Endothelial cell of umbilical vein (primary cell): ENCODE data around the gene P2RY11. TPM values are rescaled to one million over a fixed set of nuclear protein-coding genes. Genes with fewer than 3 reads are reported as not detected.

Experiments
- BruUV-seq: library from RNA; stranded (reverse); fragments of 400-500 nt; replicated peaks from 2 replicates; lab custom pipeline; 2021; lab: Mats Ljungman, UMichigan
- CTCF ChIA-PET: fragments of 300-600, 350-600 bp; sonication (Branson Sonifier 250); formaldehyde crosslinking; loops from one replicate; lab custom pipeline; 2021; ENCODE audit warnings: antibody characterized with exemption, inconsistent platforms; lab: Charles Lee
- POLR2A ChIA-PET: fragments of 300-600, 350-600 bp; sonication (Branson Sonifier 250); formaldehyde crosslinking; loops from one replicate; lab custom pipeline; 2021; ENCODE audit warnings: antibody characterized with exemption, inconsistent platforms; lab: Charles Lee
- DNase-seq: peaks from one replicate; pipeline ENCODE4 v3.0.0-alpha.2; 2011; ENCODE audit warnings: low read depth, low spot score
- FAIRE-seq: peaks from 2 replicates; lab custom pipeline; 2011; peaks lifted over from hg19 to GRCh38; lab: Jason Lieb, UNC
- H2AFZ ChIP-seq: 2 replicates; pipeline ENCODE4 v1.6.0; 2012; ENCODE audit warnings: low read depth, low read length, control low read depth, inconsistent platforms
- H3K27ac ChIP-seq: 2 replicates; pipeline ENCODE4 v1.5.1; 2011; ENCODE audit warnings: low read depth, mild to moderate bottlenecking, control low read depth, low read length, moderate library complexity; ENCODE audit not compliant: insufficient read depth
- H3K27me3 ChIP-seq, 2 experiments: 2 replicates each; pipeline versions ENCODE4 v1.6.0 to v1.6.1; 2011; ENCODE audit warnings: low read length in 2 of 2, mixed read lengths in 1 of 2; ENCODE audit not compliant: control insufficient read depth in 2 of 2, insufficient read depth in 2 of 2
- H3K36me3 ChIP-seq, 2 experiments: 2 replicates in 1 of 2; 3 replicates in 1 of 2; pipeline ENCODE4 v1.5.1; 2011; ENCODE audit warnings: low read length in 2 of 2, mild to moderate bottlenecking in 1 of 2, moderate library complexity in 1 of 2; ENCODE audit not compliant: control insufficient read depth in 2 of 2, insufficient read depth in 2 of 2; ENCODE audit errors: extremely low read depth in 1 of 2
- H3K4me1 ChIP-seq: 3 replicates; pipeline ENCODE4 v1.5.1; 2011; ENCODE audit warnings: mild to moderate bottlenecking, low read length; ENCODE audit not compliant: control insufficient read depth, insufficient read depth; ENCODE audit errors: extremely low read depth
- H3K4me2 ChIP-seq: 2 replicates; pipeline ENCODE4 v1.6.1; 2011; ENCODE audit warnings: low read length, control low read depth, mixed read lengths; ENCODE audit not compliant: insufficient read depth
- H3K4me3 ChIP-seq, 3 experiments: fragments of 200-600 bp in 1 of 3; sonication (generic), shearing (Covaris generic) in 1 of 3; replicated peaks in 1 of 3; 2 replicates each; pipeline ENCODE4 v1.5.1; 2011 to 2016; ENCODE audit warnings: control low read depth in 3 of 3, low read length in 3 of 3, mild to moderate bottlenecking in 2 of 3, inconsistent platforms in 1 of 3, low read depth in 1 of 3, moderate library complexity in 1 of 3; ENCODE audit not compliant: insufficient read depth in 1 of 3
- H3K79me2 ChIP-seq: 2 replicates; pipeline ENCODE4 v1.6.0; 2012; ENCODE audit warnings: low read length, inconsistent platforms; ENCODE audit not compliant: control insufficient read depth, insufficient read depth
- H3K9ac ChIP-seq: replicated peaks from 2 replicates; pipeline ENCODE3; 2011; ENCODE audit warnings: low read length, control low read depth; ENCODE audit not compliant: insufficient read depth; ENCODE audit errors: extremely low read depth
- H3K9me1 ChIP-seq: replicated peaks from 3 replicates; pipeline ENCODE4 v1.6.0; 2011; ENCODE audit warnings: mild to moderate bottlenecking, low read length; ENCODE audit not compliant: control insufficient read depth, insufficient read depth; ENCODE audit errors: extremely low read depth
- H3K9me3 ChIP-seq: replicated peaks from 2 replicates; pipeline ENCODE4 v1.5.1; 2012; ENCODE audit warnings: low read length, inconsistent platforms; ENCODE audit not compliant: control insufficient read depth, insufficient read depth
- H4K20me1 ChIP-seq: replicated peaks from 2 replicates; pipeline ENCODE3; 2011; ENCODE audit warnings: mild to moderate bottlenecking, low read length; ENCODE audit not compliant: control insufficient read depth, insufficient read depth; ENCODE audit errors: extremely low read depth
- EZH2 ChIP-seq: IDR thresholded peaks from 2 replicates; pipeline ENCODE4 v1.6.1; 2012; ENCODE audit warnings: borderline replicate concordance, low read depth, mild to moderate bottlenecking, moderate library complexity, low read length, inconsistent platforms; ENCODE audit not compliant: severe bottlenecking
- FOS ChIP-seq: IDR thresholded peaks from 2 replicates; pipeline ENCODE4 v1.6.1; 2011; ENCODE audit warnings: mild to moderate bottlenecking, low read length, moderate library complexity, borderline replicate concordance; ENCODE audit not compliant: insufficient read depth
- GATA2 ChIP-seq: IDR thresholded peaks from 2 replicates; pipeline ENCODE4 v1.7.0; 2011; ENCODE audit warnings: low read depth, mild to moderate bottlenecking, moderate library complexity, mixed read lengths, low read length; ENCODE audit not compliant: insufficient read length, insufficient read depth
- JUN ChIP-seq: IDR thresholded peaks from 2 replicates; pipeline ENCODE4 v1.6.1; 2011; ENCODE audit warnings: borderline replicate concordance, low read depth; ENCODE audit not compliant: insufficient read length, insufficient read depth
- MYC ChIP-seq: IDR thresholded peaks from one replicate; pipeline ENCODE4 v1.6.1; 2011; ENCODE audit warnings: mild to moderate bottlenecking, low read depth, low read length
- POLR2AphosphoS5 ChIP-seq: IDR thresholded peaks from 2 replicates; pipeline ENCODE4 v1.6.1; 2012; ENCODE audit warnings: low read depth, mild to moderate bottlenecking, control low read depth, low read length, moderate library complexity; ENCODE audit not compliant: insufficient read depth
- dilution Hi-C: fragments of 300-500 bp; cut with MboI; formaldehyde crosslinking; loops from one replicate; pipeline ENCODE4 v1.15.0; 2019; ENCODE audit warnings: low sequenced_read_pairs; ENCODE audit not compliant: extremely low pct_ligation_motif_present
- intact Hi-C: fragments of 100-400 bp; cut with micrococcal nuclease; formaldehyde crosslinking; loops from one replicate; pipeline ENCODE4 v1.10.0; 2022
- polyA plus RNA-seq, 4 experiments: library from polyadenylated mRNA; depleted of rRNA in 3 of 4; stranded (reverse) in 3 of 4; unstranded in 1 of 4; fragments of >200 nt; gene quantifications; 2 replicates each; pipeline versions ENCODE4 v1.2.1 to v1.2.3, GENCODE V29; 2011 to 2012; ENCODE audit warnings: missing spikeins in 1 of 4
- total RNA-seq: library from RNA; stranded (reverse); gene quantifications from 2 replicates; pipeline ENCODE4 v1.2.3, GENCODE V29; 2021
- TF ChIP-seq, protein P1 (sequence below), 2 donors: IDR thresholded peaks; 1 replicate in 1 of 2; 2 replicates in 1 of 2; pipeline ENCODE4 v1.5.1; 2011; ENCODE audit warnings: low read length in 2 of 2, mild to moderate bottlenecking in 2 of 2, moderate library complexity in 2 of 2, control low read depth in 1 of 2, inconsistent platforms in 1 of 2, low read depth in 1 of 2; ENCODE audit not compliant: insufficient read depth in 1 of 2; ENCODE audit errors: extremely low read depth in 1 of 2

Gene P2RY11
- total and polyA plus RNA-seq, 2 donors (not counting 3 experiments of a cell fraction or from before 2014, with no cell fraction given), result 3.6 to 14.6 TPM

DNA sequence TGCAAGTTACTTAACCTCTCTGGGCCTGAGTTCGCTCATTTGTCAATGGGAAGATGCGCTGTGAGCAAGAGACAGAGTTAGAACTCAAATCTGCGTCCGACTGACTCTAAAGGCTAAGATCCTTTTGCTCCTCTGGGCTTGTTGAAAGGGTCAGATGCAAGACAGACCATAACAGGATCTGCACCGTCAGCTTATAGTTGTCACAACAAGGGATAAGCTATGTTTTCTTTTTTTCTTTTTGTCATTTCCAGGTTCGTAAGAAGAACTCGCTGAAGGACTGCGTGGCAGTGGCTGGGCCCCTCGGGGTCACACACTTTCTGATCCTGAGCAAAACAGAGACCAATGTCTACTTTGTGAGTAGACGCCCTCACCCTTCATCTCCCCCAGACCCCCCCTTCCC, 4.2 kb upstream of the P2RY11 start:
- Histone ChIP-seq H3K36me3 (peaks cover 8 to 31% of the 10 kb centered on the region in 2 experiments), H3K9me1 (no peaks in the 10 kb centered on the region)

More for the DNA sequence above, 4.2 kb upstream of the P2RY11 start:
- TF ChIP-seq EZH2 (no peak), MYC (no peak), FOS (no peak), POLR2AphosphoS5 (no peak), JUN (no peak), GATA2 (no peak)
- TF ChIP-seq, protein P1, sequence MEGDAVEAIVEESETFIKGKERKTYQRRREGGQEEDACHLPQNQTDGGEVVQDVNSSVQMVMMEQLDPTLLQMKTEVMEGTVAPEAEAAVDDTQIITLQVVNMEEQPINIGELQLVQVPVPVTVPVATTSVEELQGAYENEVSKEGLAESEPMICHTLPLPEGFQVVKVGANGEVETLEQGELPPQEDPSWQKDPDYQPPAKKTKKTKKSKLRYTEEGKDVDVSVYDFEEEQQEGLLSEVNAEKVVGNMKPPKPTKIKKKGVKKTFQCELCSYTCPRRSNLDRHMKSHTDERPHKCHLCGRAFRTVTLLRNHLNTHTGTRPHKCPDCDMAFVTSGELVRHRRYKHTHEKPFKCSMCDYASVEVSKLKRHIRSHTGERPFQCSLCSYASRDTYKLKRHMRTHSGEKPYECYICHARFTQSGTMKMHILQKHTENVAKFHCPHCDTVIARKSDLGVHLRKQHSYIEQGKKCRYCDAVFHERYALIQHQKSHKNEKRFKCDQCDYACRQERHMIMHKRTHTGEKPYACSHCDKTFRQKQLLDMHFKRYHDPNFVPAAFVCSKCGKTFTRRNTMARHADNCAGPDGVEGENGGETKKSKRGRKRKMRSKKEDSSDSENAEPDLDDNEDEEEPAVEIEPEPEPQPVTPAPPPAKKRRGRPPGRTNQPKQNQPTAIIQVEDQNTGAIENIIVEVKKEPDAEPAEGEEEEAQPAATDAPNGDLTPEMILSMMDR (IDR thresholded peaks at IDR 0.05; ENCODE audit: extremely low read depth in 1 of 2, insufficient read depth in 1 of 2, low read depth in 1 of 2, low read length in 2 of 2), result no peak
- Histone ChIP-seq H3K9ac (peak overlapping the region; percentile 85), H4K20me1 (no peaks in the 10 kb centered on the region), H3K79me2 (peaks cover 28% of the 10 kb centered on the region), H3K4me1 (peaks cover 9% of the 10 kb centered on the region), H2AFZ (no peak overlapping the region), H3K9me3 (no peaks in the 10 kb centered on the region), H3K27ac (peak overlapping the region; percentile 50), H3K4me2 (peak overlapping the region; percentile 95), H3K27me3 (no peaks in the 10 kb centered on the region), H3K4me3 (peak overlapping the region; percentile 87 to 98 (median 95))
- dilution Hi-C loops (no loop called here), intact Hi-C loops (loop anchor here (10.0 kb wide), 1 partner anchor 88 kb away; the partner anchor contains the start of gene DNMT1)
- BruUV-seq, result no TSS peak
- POLR2A ChIA-PET, result interaction anchor here (1.9 kb wide), 1 partner anchor 11 kb away, joined by 11 read pairs; no protein-coding TSS in a partner anchor
- DNase-seq (no peak), FAIRE-seq (no peak)
- CTCF ChIA-PET, result interaction anchor here (0.6 to 2.1 kb wide), 2 partner anchors 12 to 125 kb away, joined by 3 to 13 read pairs; no protein-coding TSS in a partner anchor
